OCI-LY3 (cell line): ENCODE measurements around the gene PMIS2.

Experiments
- CTCF ChIP-seq: fragments of 200-600, 300-600 bp; sonication (generic); IDR thresholded peaks from 2 replicates; pipeline ENCODE4 v1.5.1; 2014; ENCODE audit warnings: antibody characterized with exemption, low read length, low read depth
- EZH2phosphoT487 ChIP-seq: fragments of 200-600 bp; shearing (Covaris generic); IDR thresholded peaks from 2 replicates; pipeline ENCODE4 v1.6.1; 2018; ENCODE audit warnings: antibody characterized with exemption, mixed run types, low read depth

GRCh38 chr19:35607661-35608060 is 21.7 kb downstream of the PMIS2 start:
- TF ChIP-seq CTCF (no peak), EZH2phosphoT487 (no peak)
